Measurements from ENCODE around the gene IL2RA.

DNA sequence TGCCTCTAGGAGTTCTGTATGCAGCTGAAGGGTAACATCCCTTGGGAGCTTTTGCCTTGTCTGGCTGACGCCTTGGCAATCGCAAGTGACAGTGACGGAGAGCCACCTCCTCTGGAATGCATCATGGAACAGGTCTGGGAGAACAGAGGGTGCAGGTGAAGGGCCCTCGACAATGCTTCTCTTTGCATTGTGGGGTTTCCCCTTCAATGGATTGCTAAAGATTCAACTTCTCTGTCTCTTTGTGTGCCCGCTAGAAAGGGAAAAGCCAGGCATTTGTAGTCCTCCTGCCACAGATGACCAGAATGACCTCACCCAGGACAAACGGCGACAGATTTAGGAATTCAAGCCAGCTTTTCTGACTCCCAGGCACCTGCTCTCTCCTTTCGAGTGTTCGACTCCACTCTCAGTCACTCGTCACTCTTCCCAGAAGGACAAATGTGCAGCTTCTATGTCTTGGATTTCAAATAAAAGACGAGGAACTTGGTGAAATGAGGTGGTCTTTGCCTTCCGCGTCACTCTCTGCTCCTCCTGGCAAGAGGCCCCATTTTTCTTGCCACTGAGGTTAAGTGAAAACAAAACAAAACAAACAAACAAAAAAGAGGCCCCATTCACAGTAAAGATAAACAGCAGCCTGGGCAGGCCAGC is 26.1 kb downstream of the IL2RA start:
- TF ChIP-seq, protein P1, sequence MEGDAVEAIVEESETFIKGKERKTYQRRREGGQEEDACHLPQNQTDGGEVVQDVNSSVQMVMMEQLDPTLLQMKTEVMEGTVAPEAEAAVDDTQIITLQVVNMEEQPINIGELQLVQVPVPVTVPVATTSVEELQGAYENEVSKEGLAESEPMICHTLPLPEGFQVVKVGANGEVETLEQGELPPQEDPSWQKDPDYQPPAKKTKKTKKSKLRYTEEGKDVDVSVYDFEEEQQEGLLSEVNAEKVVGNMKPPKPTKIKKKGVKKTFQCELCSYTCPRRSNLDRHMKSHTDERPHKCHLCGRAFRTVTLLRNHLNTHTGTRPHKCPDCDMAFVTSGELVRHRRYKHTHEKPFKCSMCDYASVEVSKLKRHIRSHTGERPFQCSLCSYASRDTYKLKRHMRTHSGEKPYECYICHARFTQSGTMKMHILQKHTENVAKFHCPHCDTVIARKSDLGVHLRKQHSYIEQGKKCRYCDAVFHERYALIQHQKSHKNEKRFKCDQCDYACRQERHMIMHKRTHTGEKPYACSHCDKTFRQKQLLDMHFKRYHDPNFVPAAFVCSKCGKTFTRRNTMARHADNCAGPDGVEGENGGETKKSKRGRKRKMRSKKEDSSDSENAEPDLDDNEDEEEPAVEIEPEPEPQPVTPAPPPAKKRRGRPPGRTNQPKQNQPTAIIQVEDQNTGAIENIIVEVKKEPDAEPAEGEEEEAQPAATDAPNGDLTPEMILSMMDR (conservative IDR thresholded peaks at IDR 0.05; ENCODE audit: low read depth, low read length) = no peak
- TF ChIP-seq EZH2 (IDR thresholded peaks at IDR 0.05; ENCODE audit: borderline replicate concordance, low read depth, low read length, poor library complexity, severe bottlenecking) = no peak

Measured in A673 (cell line).